H1 (cell line): Measurements from ENCODE around the gene F11R. TPM values are rescaled to one million over a fixed set of nuclear protein-coding genes. Genes with fewer than 3 reads are reported as not detected.

ENCODE experiments used
- BCL11A ChIP-seq, 2 experiments: IDR thresholded peaks; one replicate each; pipeline ENCODE4 v1.6.1; 2011; ENCODE audit warnings: low read depth in 2 of 2, low read length in 2 of 2, mild to moderate bottlenecking in 2 of 2
- BRCA1 ChIP-seq: IDR thresholded peaks from 2 replicates; pipeline ENCODE4 v1.6.1; 2012; ENCODE audit warnings: low read depth, low read length, improper control_type of control experiment
- CTBP2 ChIP-seq: IDR thresholded peaks from 2 replicates; pipeline ENCODE4 v1.7.0; 2011; ENCODE audit warnings: borderline replicate concordance, mild to moderate bottlenecking, moderate library complexity, mixed read lengths, low read length; ENCODE audit not compliant: insufficient read depth, insufficient read length
- E2F6 ChIP-seq: IDR thresholded peaks from 2 replicates; pipeline ENCODE4 v1.6.1; 2012; ENCODE audit warnings: inconsistent platforms
- EP300 ChIP-seq, 2 experiments: IDR thresholded peaks; 1 replicate in 1 of 2; 2 replicates in 1 of 2; pipeline ENCODE4 v1.6.1; 2011 to 2012; ENCODE audit warnings: low read depth in 2 of 2, low read length in 2 of 2, mild to moderate bottlenecking in 2 of 2, borderline replicate concordance in 1 of 2, inconsistent platforms in 1 of 2, moderate library complexity in 1 of 2
- EZH2 ChIP-seq: fragments of 200-600 bp; sonication (generic); IDR thresholded peaks from 2 replicates; pipeline ENCODE4 v1.7.1; 2012; ENCODE audit warnings: low read depth, mild to moderate bottlenecking, moderate library complexity, low read length, inconsistent platforms; ENCODE audit not compliant: severe bottlenecking
- HDAC2 ChIP-seq, 2 experiments: fragments of 300-600 bp in 1 of 2; sonication (generic) in 1 of 2; IDR thresholded peaks; 2 replicates each; pipeline ENCODE4 v1.6.1; 2011 to 2012; ENCODE audit warnings: low read depth in 2 of 2, low read length in 2 of 2, mild to moderate bottlenecking in 2 of 2, moderate library complexity in 2 of 2, borderline replicate concordance in 1 of 2, inconsistent platforms in 1 of 2
- JUND ChIP-seq: IDR thresholded peaks from 2 replicates; pipeline ENCODE4 v1.6.1; 2011; ENCODE audit warnings: mild to moderate bottlenecking, improper control_type of control experiment, low read length
- KDM1A ChIP-seq: fragments of 200-600, 300-600 bp; sonication (generic); IDR thresholded peaks from 2 replicates; pipeline ENCODE4 v1.7.1; 2016; ENCODE audit warnings: mild to moderate bottlenecking, low read length, borderline replicate concordance
- KDM5A ChIP-seq: fragments of 200-600 bp; IDR thresholded peaks from 2 replicates; pipeline ENCODE4 v1.7.1; 2012; ENCODE audit warnings: mild to moderate bottlenecking, low read length, inconsistent platforms, mixed read lengths
- MAFK ChIP-seq: IDR thresholded peaks from 2 replicates; pipeline ENCODE4 v1.6.1; 2012; ENCODE audit warnings: low read depth, mild to moderate bottlenecking, improper control_type of control experiment, low read length
- NANOG ChIP-seq: IDR thresholded peaks from 2 replicates; pipeline ENCODE4 v1.6.1; 2011; ENCODE audit warnings: low read length, low read depth, mild to moderate bottlenecking, inconsistent platforms; ENCODE audit not compliant: insufficient read depth, poor library complexity, severe bottlenecking
- RFX5 ChIP-seq: IDR thresholded peaks from 2 replicates; pipeline ENCODE4 v1.6.1; 2011; ENCODE audit warnings: low read depth, low read length, improper control_type of control experiment, borderline replicate concordance
- RXRA ChIP-seq: IDR thresholded peaks from 2 replicates; pipeline ENCODE4 v1.6.1; 2011; ENCODE audit warnings: low read depth, mild to moderate bottlenecking, low read length, moderate library complexity; ENCODE audit not compliant: insufficient read depth
- SAP30 ChIP-seq: fragments of 300-600 bp; sonication (generic); IDR thresholded peaks from 2 replicates; pipeline ENCODE4 v1.7.1; 2012; ENCODE audit warnings: low read length, moderate library complexity, mild to moderate bottlenecking, inconsistent platforms; ENCODE audit not compliant: insufficient read depth, insufficient replicate concordance
- SIN3A ChIP-seq, 2 experiments: IDR thresholded peaks in 1 of 2; conservative IDR thresholded peaks in 1 of 2; 2 replicates each; pipeline ENCODE4 v1.6.1; 2011 to 2012; ENCODE audit warnings: low read length in 2 of 2, improper control_type of control experiment in 1 of 2, low read depth in 1 of 2, mild to moderate bottlenecking in 1 of 2
- SP4 ChIP-seq: IDR thresholded peaks from 2 replicates; pipeline ENCODE4 v1.6.1; 2012; ENCODE audit warnings: low read length, inconsistent platforms
- SUZ12 ChIP-seq: fragments of 200-600 bp; sonication (generic); IDR thresholded peaks from 2 replicates; pipeline ENCODE4 v1.6.1; 2012; ENCODE audit warnings: mild to moderate bottlenecking, inconsistent platforms, low read length, moderate library complexity, mixed read lengths
- TAF1 ChIP-seq: IDR thresholded peaks from 2 replicates; pipeline ENCODE4 v1.6.1; 2011; ENCODE audit warnings: mild to moderate bottlenecking, low read depth, low read length
- TAF7 ChIP-seq: optimal IDR thresholded peaks from 2 replicates; pipeline ENCODE3; 2011; ENCODE audit warnings: low read depth, mild to moderate bottlenecking, inconsistent platforms, low read length, moderate library complexity, borderline replicate concordance
- ZNF274 ChIP-seq: IDR thresholded peaks from 2 replicates; pipeline ENCODE4 v1.7.0; 2012; ENCODE audit warnings: low read length, borderline replicate concordance; ENCODE audit errors: extremely low read depth
- polyA plus RNA-seq, 7 experiments: library from polyadenylated mRNA; depleted of rRNA in 3 of 7; stranded (reverse) in 5 of 7; unstranded in 2 of 7; fragments of >200 nt in 5 of 7; fragments of 200-250 nt in 2 of 7; gene quantifications; 1 replicate in 5 of 7; 2 replicates in 1 of 7; 4 replicates in 1 of 7; pipeline versions ENCODE4 v1.2.1 to v1.2.3, GENCODE V29; 2011 to 2013; ENCODE audit warnings: missing spikeins in 2 of 7, mixed read lengths in 2 of 7
- total RNA-seq: library from RNA; stranded (reverse); fragmentation: NEBNext Ultra II Directional; extraction: Animal tissue kit (Norgen Biotek cat#: 25700); gene quantifications from 2 replicates; pipeline ENCODE4 v1.2.1, GENCODE V29; 2021

Gene F11R
- total and polyA plus RNA-seq, 2 of the 8 experiments (the other 6 are each of a cell fraction or from before 2014, with no cell fraction given) = 159 to 200 TPM

GRCh38 chr1:160981584-160982411 lies 39.2 kb downstream of the F11R start (continued):
- no peak for TF ChIP-seq RFX5
- TF ChIP-seq MAFK = no peak
- peak; percentile 78; the same call in 1 of the 2 replicates for TF ChIP-seq SP4
- TF ChIP-seq SAP30 = no peak
- peak in 1 of 2 experiments; percentile 71; a peak in 1 of 3 replicates for TF ChIP-seq EP300 (IDR thresholded peaks at IDR 0.05; ENCODE audit: borderline replicate concordance in 1 of 2, low read depth in 2 of 2, low read length in 2 of 2)
- no peak for TF ChIP-seq JUND
- no peak for TF ChIP-seq RXRA
- no peak for TF ChIP-seq ZNF274
- TF ChIP-seq TAF7 = peak; percentile 76
- no peak for TF ChIP-seq KDM1A
- no peak for TF ChIP-seq NANOG
- TF ChIP-seq KDM5A = no peak
- no peak for TF ChIP-seq CTBP2
- TF ChIP-seq HDAC2 (IDR thresholded peaks at IDR 0.05; ENCODE audit: borderline replicate concordance in 1 of 2, low read depth in 2 of 2, low read length in 2 of 2) = 0 out of 4 replicates have a peak, but pooled peaks have one; percentile 24 to 79
- no peak for TF ChIP-seq BCL11A (IDR thresholded peaks at IDR 0.05; ENCODE audit: low read depth in 2 of 2, low read length in 2 of 2)
- no peak for TF ChIP-seq SIN3A (conservative IDR thresholded peaks at IDR 0.05 in 1 of 2, IDR thresholded peaks at IDR 0.05 in 1 of 2; ENCODE audit: low read depth in 1 of 2, low read length in 2 of 2)
- TF ChIP-seq TAF1 = peak; percentile 55
- no peak for TF ChIP-seq EZH2
- no peak for TF ChIP-seq SUZ12
- TF ChIP-seq E2F6 = 0 out of 2 replicates have a peak, but pooled peaks have one; percentile 24
- no peak for TF ChIP-seq BRCA1
